ENCODE measurements around the gene MACROD2.

DNA sequence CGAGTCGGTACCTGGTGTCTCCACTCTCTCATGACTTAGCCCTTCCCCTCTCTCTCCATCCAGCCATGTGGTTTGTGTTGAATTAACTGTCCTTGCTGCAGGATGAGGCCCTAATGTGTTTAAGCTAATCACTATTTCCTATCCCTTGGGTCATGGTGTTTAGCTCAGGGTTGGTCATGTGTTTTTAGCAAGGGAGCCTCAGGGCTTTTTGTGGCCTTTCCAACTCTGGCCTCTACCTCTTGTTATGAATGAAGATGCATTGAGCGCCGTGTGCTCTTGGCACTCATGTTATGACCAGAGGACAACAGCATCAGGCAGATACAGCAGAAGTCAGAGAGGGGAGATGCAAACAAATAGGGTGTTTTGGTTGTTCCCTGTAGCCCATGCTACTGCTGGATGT is 1016.3 kb downstream of the MACROD2 start:
- TF ChIP-seq POLR2AphosphoS5 (IDR thresholded peaks at IDR 0.05; ENCODE audit: low read depth, low read length) (no peak), TAF1 (IDR thresholded peaks at IDR 0.05; ENCODE audit: borderline replicate concordance, insufficient read depth, low read length) (no peak), SIN3A (IDR thresholded peaks at IDR 0.05; ENCODE audit: borderline replicate concordance, insufficient read depth, low read length) (no peak)
- TF ChIP-seq, protein P1, sequence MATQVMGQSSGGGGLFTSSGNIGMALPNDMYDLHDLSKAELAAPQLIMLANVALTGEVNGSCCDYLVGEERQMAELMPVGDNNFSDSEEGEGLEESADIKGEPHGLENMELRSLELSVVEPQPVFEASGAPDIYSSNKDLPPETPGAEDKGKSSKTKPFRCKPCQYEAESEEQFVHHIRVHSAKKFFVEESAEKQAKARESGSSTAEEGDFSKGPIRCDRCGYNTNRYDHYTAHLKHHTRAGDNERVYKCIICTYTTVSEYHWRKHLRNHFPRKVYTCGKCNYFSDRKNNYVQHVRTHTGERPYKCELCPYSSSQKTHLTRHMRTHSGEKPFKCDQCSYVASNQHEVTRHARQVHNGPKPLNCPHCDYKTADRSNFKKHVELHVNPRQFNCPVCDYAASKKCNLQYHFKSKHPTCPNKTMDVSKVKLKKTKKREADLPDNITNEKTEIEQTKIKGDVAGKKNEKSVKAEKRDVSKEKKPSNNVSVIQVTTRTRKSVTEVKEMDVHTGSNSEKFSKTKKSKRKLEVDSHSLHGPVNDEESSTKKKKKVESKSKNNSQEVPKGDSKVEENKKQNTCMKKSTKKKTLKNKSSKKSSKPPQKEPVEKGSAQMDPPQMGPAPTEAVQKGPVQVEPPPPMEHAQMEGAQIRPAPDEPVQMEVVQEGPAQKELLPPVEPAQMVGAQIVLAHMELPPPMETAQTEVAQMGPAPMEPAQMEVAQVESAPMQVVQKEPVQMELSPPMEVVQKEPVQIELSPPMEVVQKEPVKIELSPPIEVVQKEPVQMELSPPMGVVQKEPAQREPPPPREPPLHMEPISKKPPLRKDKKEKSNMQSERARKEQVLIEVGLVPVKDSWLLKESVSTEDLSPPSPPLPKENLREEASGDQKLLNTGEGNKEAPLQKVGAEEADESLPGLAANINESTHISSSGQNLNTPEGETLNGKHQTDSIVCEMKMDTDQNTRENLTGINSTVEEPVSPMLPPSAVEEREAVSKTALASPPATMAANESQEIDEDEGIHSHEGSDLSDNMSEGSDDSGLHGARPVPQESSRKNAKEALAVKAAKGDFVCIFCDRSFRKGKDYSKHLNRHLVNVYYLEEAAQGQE (IDR thresholded peaks at IDR 0.05; ENCODE audit: insufficient read depth in 1 of 2, low read depth in 2 of 2, low read length in 2 of 2) = no peak
